ENCODE data around the gene CHSY1.

Gene CHSY1

GRCh38 chr15:101173233-101174119 is 78.4 kb downstream of the CHSY1 start:
- peaks cover 8% of the 10 kb centered on the region for H3K36me3 ChIP-seq
- H3K9me3 ChIP-seq, result no peaks in the 10 kb centered on the region
- peaks cover 72 to 76% of the 10 kb centered on the region in 2 experiments for H3K4me1 ChIP-seq (ENCODE audit: control insufficient read depth in 1 of 2, insufficient read depth in 1 of 2, low read depth in 1 of 2, low read length in 1 of 2)
- no peaks in the 10 kb centered on the region for H3K27me3 ChIP-seq
- no peak overlapping the region for H3K4me3 ChIP-seq (ENCODE audit: low read depth in 1 of 2, low read length in 1 of 2)
- TF ChIP-seq CTCF (IDR thresholded peaks at IDR 0.05), result no peak
- peak overlapping the region; percentile 95 for H3K27ac ChIP-seq

GRCh38 chr15:101172501-101173071 is 79.3 kb downstream of the CHSY1 start:
- peak overlapping the region; percentile 95 for H3K27ac ChIP-seq
- no peaks in the 10 kb centered on the region for H3K9me3 ChIP-seq
- TF ChIP-seq CTCF (IDR thresholded peaks at IDR 0.05), result no peak
- H3K4me3 ChIP-seq (ENCODE audit: low read depth in 1 of 2, low read length in 1 of 2), result no peak overlapping the region
- H3K36me3 ChIP-seq, result no peaks in the 10 kb centered on the region
- no peaks in the 10 kb centered on the region for H3K27me3 ChIP-seq
- peaks cover 73 to 79% of the 10 kb centered on the region in 2 experiments for H3K4me1 ChIP-seq (ENCODE audit: control insufficient read depth in 1 of 2, insufficient read depth in 1 of 2, low read depth in 1 of 2, low read length in 1 of 2)

- TF ChIP-seq CTCF (IDR thresholded peaks at IDR 0.05), result no peak
- H3K27ac ChIP-seq, result peak overlapping the region; percentile 95
- no peaks in the 10 kb centered on the region for H3K27me3 ChIP-seq
- H3K9me3 ChIP-seq, result no peaks in the 10 kb centered on the region
- H3K4me1 ChIP-seq (ENCODE audit: control insufficient read depth in 1 of 2, insufficient read depth in 1 of 2, low read depth in 1 of 2, low read length in 1 of 2), result peaks cover 73 to 79% of the 10 kb centered on the region in 2 experiments
- H3K36me3 ChIP-seq, result no peaks in the 10 kb centered on the region
- H3K4me3 ChIP-seq (ENCODE audit: low read depth in 1 of 2, low read length in 1 of 2), result no peak overlapping the region
Observed at GRCh38 chr15:101171954-101172353, 79.9 kb downstream of the CHSY1 start.

GRCh38 chr15:101170568-101171350 is 81.1 kb downstream of the CHSY1 start:
- H3K4me3 ChIP-seq (ENCODE audit: low read depth in 1 of 2, low read length in 1 of 2), result no peak overlapping the region
- no peak overlapping the region for H3K27ac ChIP-seq
- no peaks in the 10 kb centered on the region for H3K27me3 ChIP-seq
- no peaks in the 10 kb centered on the region for H3K36me3 ChIP-seq
- peaks cover 67 to 72% of the 10 kb centered on the region in 2 experiments for H3K4me1 ChIP-seq (ENCODE audit: control insufficient read depth in 1 of 2, insufficient read depth in 1 of 2, low read depth in 1 of 2, low read length in 1 of 2)
- H3K9me3 ChIP-seq, result no peaks in the 10 kb centered on the region
- TF ChIP-seq CTCF (IDR thresholded peaks at IDR 0.05), result no peak

- no peak for TF ChIP-seq CTCF (IDR thresholded peaks at IDR 0.05)
- H3K4me1 ChIP-seq (ENCODE audit: control insufficient read depth in 1 of 2, insufficient read depth in 1 of 2, low read depth in 1 of 2, low read length in 1 of 2), result peaks cover 65 to 70% of the 10 kb centered on the region in 2 experiments
- H3K9me3 ChIP-seq, result no peaks in the 10 kb centered on the region
- peak overlapping the region in 1 of 2 experiments; percentile 75 for H3K4me3 ChIP-seq (ENCODE audit: low read depth in 1 of 2, low read length in 1 of 2)
- no peaks in the 10 kb centered on the region for H3K36me3 ChIP-seq
- H3K27me3 ChIP-seq, result no peaks in the 10 kb centered on the region
- peak overlapping the region; percentile 90 for H3K27ac ChIP-seq
Observed at GRCh38 chr15:101169495-101170071, 82.3 kb downstream of the CHSY1 start.

Data from neutrophil (primary cell).